Lower lobe of right lung (tissue), 2 donors: ENCODE data around the gene GFRA1. TPM values are rescaled to one million over a fixed set of nuclear protein-coding genes. Genes with fewer than 3 reads are reported as not detected.

Source experiments
- ATAC-seq, 2 donors: fragments of 200-7000 bp; cut with Tn5 transposase; one replicate each; pipeline ENCODE4 v1.9.1; 2020 to 2022; ENCODE audit warnings: mild to moderate bottlenecking in 2 of 2, moderate library complexity in 2 of 2
- DNase-seq: peaks from one replicate; pipeline ENCODE4 v3.0.0-alpha.2; 2020
- H3K27ac ChIP-seq: fragments of 200-600 bp; one replicate; pipeline ENCODE4 v1.8.0; 2022
- H3K27me3 ChIP-seq: fragments of 200-600 bp; one replicate; pipeline ENCODE4 v1.8.0; 2022; ENCODE audit warnings: low read depth
- H3K36me3 ChIP-seq: fragments of 200-600 bp; one replicate; pipeline ENCODE4 v1.8.0; 2022; ENCODE audit warnings: mild to moderate bottlenecking
- H3K4me1 ChIP-seq: fragments of 200-600 bp; one replicate; pipeline ENCODE4 v1.8.0; 2022
- H3K4me3 ChIP-seq: fragments of 200-600 bp; one replicate; pipeline ENCODE4 v1.8.0; 2022; ENCODE audit warnings: mild to moderate bottlenecking
- H3K9me3 ChIP-seq: fragments of 200-600 bp; one replicate; pipeline ENCODE4 v1.8.0; 2022
- intact Hi-C: fragments of 100-400 bp; cut with DNase I; formaldehyde crosslinking; loops from one replicate; pipeline ENCODE4 v1.11.0; 2022
- total RNA-seq: library from RNA; stranded (reverse); fragmentation: NEBNext Ultra II Directional; extraction: Animal tissue kit (Norgen Biotek cat#: 25700); gene quantifications from one replicate; pipeline ENCODE4 v1.2.1, GENCODE V29; 2021
- TF ChIP-seq, protein P1 (sequence below): fragments of 200-600 bp; IDR thresholded peaks from one replicate; pipeline ENCODE4 v1.8.0; 2022; ENCODE audit warnings: antibody characterized with exemption, mild to moderate bottlenecking
- donor health status: DM: no; HTN: yes; CAD: no; lungs with severe emphysema.

GFRA1 gene
- total RNA-seq, 1 donor from 2014 or later = 9.8 TPM

DNA sequence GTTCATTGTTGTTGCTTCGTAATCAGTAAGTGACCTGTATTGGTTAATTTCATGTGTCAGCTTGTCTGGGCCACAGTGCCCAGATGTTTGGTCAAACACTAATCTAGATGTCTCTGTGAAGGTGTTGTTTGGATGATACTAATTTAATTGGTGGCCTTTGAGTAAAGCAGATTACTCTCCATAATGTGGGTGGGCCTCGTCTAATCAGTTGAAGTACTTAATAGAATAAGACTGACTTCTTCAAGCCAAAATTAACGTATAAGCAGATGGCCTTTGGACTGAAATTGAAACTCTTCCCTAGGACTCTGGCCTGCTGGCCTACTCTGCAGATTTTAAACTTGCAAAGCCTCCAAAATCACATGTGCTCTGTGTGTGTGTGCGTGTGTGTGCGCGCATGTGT is 245.7 kb downstream of the GFRA1 start:
- H3K4me3 ChIP-seq = no peak overlapping the region
- intact Hi-C loops = no loop called here
- no peaks in the 10 kb centered on the region for H3K27me3 ChIP-seq
- no peaks in the 10 kb centered on the region for H3K4me1 ChIP-seq
- ATAC-seq = no peak
- H3K9me3 ChIP-seq = no peaks in the 10 kb centered on the region
- TF ChIP-seq, protein P1, sequence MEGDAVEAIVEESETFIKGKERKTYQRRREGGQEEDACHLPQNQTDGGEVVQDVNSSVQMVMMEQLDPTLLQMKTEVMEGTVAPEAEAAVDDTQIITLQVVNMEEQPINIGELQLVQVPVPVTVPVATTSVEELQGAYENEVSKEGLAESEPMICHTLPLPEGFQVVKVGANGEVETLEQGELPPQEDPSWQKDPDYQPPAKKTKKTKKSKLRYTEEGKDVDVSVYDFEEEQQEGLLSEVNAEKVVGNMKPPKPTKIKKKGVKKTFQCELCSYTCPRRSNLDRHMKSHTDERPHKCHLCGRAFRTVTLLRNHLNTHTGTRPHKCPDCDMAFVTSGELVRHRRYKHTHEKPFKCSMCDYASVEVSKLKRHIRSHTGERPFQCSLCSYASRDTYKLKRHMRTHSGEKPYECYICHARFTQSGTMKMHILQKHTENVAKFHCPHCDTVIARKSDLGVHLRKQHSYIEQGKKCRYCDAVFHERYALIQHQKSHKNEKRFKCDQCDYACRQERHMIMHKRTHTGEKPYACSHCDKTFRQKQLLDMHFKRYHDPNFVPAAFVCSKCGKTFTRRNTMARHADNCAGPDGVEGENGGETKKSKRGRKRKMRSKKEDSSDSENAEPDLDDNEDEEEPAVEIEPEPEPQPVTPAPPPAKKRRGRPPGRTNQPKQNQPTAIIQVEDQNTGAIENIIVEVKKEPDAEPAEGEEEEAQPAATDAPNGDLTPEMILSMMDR = no peak
- H3K36me3 ChIP-seq = no peaks in the 10 kb centered on the region
- DNase-seq = no peak
- no peak overlapping the region for H3K27ac ChIP-seq

- TF ChIP-seq, protein P1 = no peak
- Histone ChIP-seq H3K27ac (no peak overlapping the region), H3K4me1 (no peaks in the 10 kb centered on the region), H3K9me3 (no peaks in the 10 kb centered on the region), H3K36me3 (no peaks in the 10 kb centered on the region), H3K4me3 (no peak overlapping the region), H3K27me3 (no peaks in the 10 kb centered on the region)
- intact Hi-C loops = no loop called here
- no peak for ATAC-seq
- DNase-seq = no peak
These were observed 246.3 kb downstream of the GFRA1 start for GRCh38 chr10:116026725-116027124.

- Histone ChIP-seq H3K27me3 (no peaks in the 10 kb centered on the region), H3K27ac (no peak overlapping the region), H3K36me3 (no peaks in the 10 kb centered on the region), H3K4me3 (no peak overlapping the region), H3K9me3 (no peaks in the 10 kb centered on the region), H3K4me1 (no peaks in the 10 kb centered on the region)
- TF ChIP-seq, protein P1 = no peak
- intact Hi-C loops = no loop called here
- ATAC-seq = no peak
- DNase-seq = no peak
These were observed 246.7 kb downstream of the GFRA1 start for GRCh38 chr10:116026315-116026714.

DNA sequence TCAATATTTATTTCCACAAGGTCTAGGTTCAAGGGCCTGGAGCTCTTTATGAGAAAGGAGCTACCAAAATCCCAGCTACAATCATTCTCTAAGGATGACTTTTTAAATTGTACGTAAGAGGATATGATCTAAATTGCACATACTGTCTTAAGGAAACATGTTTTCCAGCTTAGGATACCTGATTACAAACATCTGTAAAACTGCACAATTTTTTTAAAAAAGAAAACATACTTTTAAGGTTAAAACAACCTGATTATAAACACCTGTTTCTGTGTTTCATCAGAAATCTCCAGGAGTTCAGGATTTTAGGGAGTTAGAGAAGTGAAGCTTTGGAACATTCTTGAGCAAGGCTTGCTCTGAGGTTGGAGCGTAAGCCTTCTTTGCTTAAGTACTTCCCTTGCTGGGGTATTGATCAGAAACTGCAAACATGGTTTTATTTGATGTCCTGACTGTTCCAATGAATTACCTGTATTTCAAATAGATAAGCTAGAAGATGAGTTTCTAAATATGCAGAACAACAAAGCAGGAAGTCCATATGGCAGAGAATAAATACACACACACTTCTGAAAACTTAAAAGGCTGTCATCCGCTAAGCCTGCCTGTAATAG is 248.6 kb downstream of the GFRA1 start:
- ATAC-seq = no peak
- Histone ChIP-seq H3K4me3 (no peak overlapping the region), H3K4me1 (no peaks in the 10 kb centered on the region), H3K27me3 (no peaks in the 10 kb centered on the region), H3K27ac (no peak overlapping the region), H3K36me3 (no peaks in the 10 kb centered on the region), H3K9me3 (no peaks in the 10 kb centered on the region)
- TF ChIP-seq, protein P1 = no peak
- intact Hi-C loops = no loop called here
- DNase-seq = no peak

DNA sequence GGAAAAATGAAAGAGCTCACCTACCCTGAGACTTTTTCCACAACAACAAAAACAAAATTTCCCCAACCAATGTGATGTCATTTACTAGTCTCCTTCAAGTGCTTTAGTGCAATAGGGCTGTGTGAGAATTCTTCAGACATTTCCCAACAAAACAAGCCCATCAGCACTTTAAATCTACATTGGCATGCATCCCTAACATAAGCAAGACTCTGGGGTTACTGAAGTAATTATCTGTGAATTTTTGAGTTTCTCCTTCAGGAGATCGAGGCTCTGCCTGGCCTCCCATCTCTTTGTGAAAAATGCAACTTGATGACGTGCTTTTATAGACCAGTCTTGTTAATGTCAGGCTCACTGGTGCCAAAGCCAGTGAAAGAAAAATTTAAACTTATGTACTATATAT is 255.6 kb downstream of the GFRA1 start:
- DNase-seq (no peak), ATAC-seq (no peak)
- H3K9me3 ChIP-seq = no peaks in the 10 kb centered on the region
- no peaks in the 10 kb centered on the region for H3K36me3 ChIP-seq
- H3K27me3 ChIP-seq = no peaks in the 10 kb centered on the region
- H3K27ac ChIP-seq = no peak overlapping the region
- H3K4me1 ChIP-seq = no peaks in the 10 kb centered on the region
- intact Hi-C loops = no loop called here
- TF ChIP-seq, protein P1 = no peak
- H3K4me3 ChIP-seq = no peak overlapping the region
